Mucosa of descending colon (tissue), 3 donors: ENCODE measurements around the gene CNTN2. TPM values are rescaled to one million over a fixed set of nuclear protein-coding genes. Genes with fewer than 3 reads are reported as not detected.

ENCODE experiments used
- ATAC-seq: fragments of 200-7000 bp; cut with Tn5 transposase; one replicate; pipeline ENCODE4 v1.9.1; 2020; ENCODE audit warnings: mild to moderate bottlenecking, moderate library complexity
- DNase-seq, 3 donors: peaks; one replicate each; pipeline ENCODE4 v3.0.0-alpha.2; 2020
- H3K36me3 ChIP-seq: fragments of 200-600 bp; one replicate; pipeline ENCODE4 v1.8.0; 2021; ENCODE audit warnings: low read depth, mild to moderate bottlenecking
- H3K4me1 ChIP-seq: fragments of 200-600 bp; one replicate; pipeline ENCODE4 v1.8.0; 2021; ENCODE audit warnings: low read depth, mild to moderate bottlenecking
- H3K4me3 ChIP-seq: fragments of 200-600 bp; one replicate; pipeline ENCODE4 v1.8.0; 2021; ENCODE audit warnings: mild to moderate bottlenecking
- H3K9me3 ChIP-seq: fragments of 200-600 bp; one replicate; pipeline ENCODE4 v1.8.0; 2021; ENCODE audit warnings: mild to moderate bottlenecking
- intact Hi-C, 2 donors: fragments of 100-400 bp; cut with DNase I in 1 of 2; cut with micrococcal nuclease in 1 of 2; formaldehyde crosslinking; loops; one replicate each; pipeline versions ENCODE4 v1.11.0 to v1.11.1; 2022; cut with DNase I, micrococcal nuclease
- total RNA-seq, 3 donors: library from RNA; stranded (reverse); fragmentation: NEBNext Ultra II Directional in 2 of 3; extraction: Animal tissue kit (Norgen Biotek cat#: 25700) in 2 of 3; gene quantifications; one replicate each; pipeline versions ENCODE4 v1.2.1 to v1.2.4, GENCODE V29; 2021 to 2023
- TF ChIP-seq, protein P1 (sequence below): fragments of 200-600 bp; IDR thresholded peaks from one replicate; pipeline ENCODE4 v1.8.0; 2022; ENCODE audit warnings: antibody characterized with exemption, mild to moderate bottlenecking
- donor health status: DM: no; HTN: no; CAD: no; lungs with moderate emphysema.
- donor health status: DM: no; HTN: no; CAD: no.
- donor health status: DM: no; HTN: yes; CAD: no.

Gene CNTN2
- total RNA-seq, 3 donors from 2014 or later: 0.43 to 6.8 (median 0.51) TPM

DNA sequence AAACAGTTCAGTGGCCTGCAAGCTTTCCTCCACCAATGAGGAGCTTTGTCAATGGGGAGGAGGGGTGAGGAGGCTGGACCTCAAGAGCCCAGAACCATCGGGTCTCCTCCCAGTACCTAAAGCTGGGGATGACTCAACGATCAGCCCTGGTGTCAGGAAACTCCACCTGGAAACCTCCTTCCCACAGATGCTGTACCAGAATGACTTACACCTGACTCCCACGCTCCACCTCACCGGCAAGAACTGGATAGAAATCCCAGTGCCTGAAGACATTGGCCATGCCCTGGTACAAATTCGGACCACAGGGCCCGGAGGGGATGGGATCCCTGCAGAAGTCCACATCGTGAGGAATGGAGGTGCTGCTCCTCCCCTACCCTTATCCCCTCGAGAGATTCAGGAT, 29.9 kb downstream of the CNTN2 start:
- DNase-seq (no peak), ATAC-seq (no peak)
- intact Hi-C loops: no loop called here
- no peak overlapping the region for H3K4me3 ChIP-seq
- H3K36me3 ChIP-seq: no peaks in the 10 kb centered on the region
- TF ChIP-seq, protein P1, sequence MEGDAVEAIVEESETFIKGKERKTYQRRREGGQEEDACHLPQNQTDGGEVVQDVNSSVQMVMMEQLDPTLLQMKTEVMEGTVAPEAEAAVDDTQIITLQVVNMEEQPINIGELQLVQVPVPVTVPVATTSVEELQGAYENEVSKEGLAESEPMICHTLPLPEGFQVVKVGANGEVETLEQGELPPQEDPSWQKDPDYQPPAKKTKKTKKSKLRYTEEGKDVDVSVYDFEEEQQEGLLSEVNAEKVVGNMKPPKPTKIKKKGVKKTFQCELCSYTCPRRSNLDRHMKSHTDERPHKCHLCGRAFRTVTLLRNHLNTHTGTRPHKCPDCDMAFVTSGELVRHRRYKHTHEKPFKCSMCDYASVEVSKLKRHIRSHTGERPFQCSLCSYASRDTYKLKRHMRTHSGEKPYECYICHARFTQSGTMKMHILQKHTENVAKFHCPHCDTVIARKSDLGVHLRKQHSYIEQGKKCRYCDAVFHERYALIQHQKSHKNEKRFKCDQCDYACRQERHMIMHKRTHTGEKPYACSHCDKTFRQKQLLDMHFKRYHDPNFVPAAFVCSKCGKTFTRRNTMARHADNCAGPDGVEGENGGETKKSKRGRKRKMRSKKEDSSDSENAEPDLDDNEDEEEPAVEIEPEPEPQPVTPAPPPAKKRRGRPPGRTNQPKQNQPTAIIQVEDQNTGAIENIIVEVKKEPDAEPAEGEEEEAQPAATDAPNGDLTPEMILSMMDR: no peak
- no peaks in the 10 kb centered on the region for H3K9me3 ChIP-seq
- H3K4me1 ChIP-seq: no peaks in the 10 kb centered on the region

DNA sequence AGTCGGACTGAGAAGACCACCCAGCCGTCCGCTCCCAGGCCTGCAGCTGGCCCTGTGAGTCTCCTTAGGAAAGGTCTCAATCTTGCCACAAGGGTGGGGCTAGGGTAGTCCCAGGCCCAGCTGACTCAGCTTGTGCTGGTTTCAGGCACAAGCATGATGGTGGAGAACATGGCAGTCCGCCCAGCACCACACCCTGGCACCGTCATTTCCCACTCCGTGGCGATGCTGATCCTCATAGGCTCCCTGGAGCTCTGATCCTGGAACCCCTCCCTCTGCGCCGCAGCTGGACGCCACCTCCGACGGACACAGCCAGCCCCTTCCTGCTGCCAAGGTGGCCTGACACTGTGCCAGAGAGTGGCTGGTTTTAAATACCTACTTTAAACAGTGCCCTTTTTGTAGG, 30.5 kb downstream of the CNTN2 start:
- Histone ChIP-seq H3K9me3 (no peaks in the 10 kb centered on the region), H3K4me3 (no peak overlapping the region), H3K36me3 (no peaks in the 10 kb centered on the region), H3K4me1 (no peaks in the 10 kb centered on the region)
- intact Hi-C loops: no loop called here
- ATAC-seq (no peak), DNase-seq (no peak)
- TF ChIP-seq, protein P1: no peak

DNA sequence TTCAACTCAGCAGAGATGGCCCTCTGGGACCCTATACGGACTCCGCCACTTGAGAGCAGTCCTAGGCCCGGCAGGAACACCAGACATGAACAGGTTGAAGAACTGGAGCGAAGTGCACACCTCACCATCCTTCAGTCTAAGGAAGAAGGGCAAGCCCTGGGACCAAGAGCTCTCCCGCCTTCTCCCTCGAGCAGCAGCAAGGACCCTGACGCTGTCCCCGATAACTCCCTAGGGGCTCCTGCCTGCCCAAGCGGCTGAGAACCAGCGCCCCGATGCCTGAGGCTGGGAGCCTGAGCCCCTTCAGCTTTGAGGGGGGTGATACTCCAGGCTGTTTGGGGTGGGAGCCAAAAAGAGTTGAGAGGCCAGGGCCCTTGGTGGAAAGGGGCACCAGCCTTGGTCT, 31.1 kb downstream of the CNTN2 start:
- TF ChIP-seq, protein P1: no peak
- intact Hi-C loops: no loop called here

DNA sequence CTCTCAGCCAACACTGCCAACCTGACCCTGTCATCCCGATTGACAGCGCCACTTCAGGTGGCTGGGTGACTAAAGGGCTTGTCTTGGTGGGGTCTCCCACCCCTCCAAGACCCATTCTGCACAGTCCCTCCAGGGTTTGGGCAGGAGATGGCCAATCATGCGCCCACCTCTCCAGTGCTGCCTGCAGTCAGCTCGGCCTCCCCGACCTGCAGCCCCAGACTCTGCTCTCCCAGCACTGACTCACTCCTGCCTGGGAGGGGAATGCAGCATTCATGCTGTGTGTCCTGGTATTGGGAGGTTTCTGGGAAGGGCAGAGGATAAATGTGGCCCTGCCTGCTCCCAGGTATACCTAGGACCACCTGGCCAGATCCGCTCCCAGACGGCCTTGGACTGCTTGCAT, 31.5 kb downstream of the CNTN2 start:
- H3K36me3 ChIP-seq: no peaks in the 10 kb centered on the region
- H3K4me3 ChIP-seq: no peak overlapping the region
- ATAC-seq (no peak), DNase-seq (no peak)
- TF ChIP-seq, protein P1: no peak
- no peaks in the 10 kb centered on the region for H3K9me3 ChIP-seq
- H3K4me1 ChIP-seq: no peaks in the 10 kb centered on the region
- intact Hi-C loops: no loop called here

More for the DNA sequence above, 31.1 kb downstream of the CNTN2 start:
- Histone ChIP-seq H3K36me3 (no peaks in the 10 kb centered on the region), H3K9me3 (no peaks in the 10 kb centered on the region), H3K4me3 (no peak overlapping the region), H3K4me1 (no peaks in the 10 kb centered on the region)
- no peak for ATAC-seq
- DNase-seq: no peak

DNA sequence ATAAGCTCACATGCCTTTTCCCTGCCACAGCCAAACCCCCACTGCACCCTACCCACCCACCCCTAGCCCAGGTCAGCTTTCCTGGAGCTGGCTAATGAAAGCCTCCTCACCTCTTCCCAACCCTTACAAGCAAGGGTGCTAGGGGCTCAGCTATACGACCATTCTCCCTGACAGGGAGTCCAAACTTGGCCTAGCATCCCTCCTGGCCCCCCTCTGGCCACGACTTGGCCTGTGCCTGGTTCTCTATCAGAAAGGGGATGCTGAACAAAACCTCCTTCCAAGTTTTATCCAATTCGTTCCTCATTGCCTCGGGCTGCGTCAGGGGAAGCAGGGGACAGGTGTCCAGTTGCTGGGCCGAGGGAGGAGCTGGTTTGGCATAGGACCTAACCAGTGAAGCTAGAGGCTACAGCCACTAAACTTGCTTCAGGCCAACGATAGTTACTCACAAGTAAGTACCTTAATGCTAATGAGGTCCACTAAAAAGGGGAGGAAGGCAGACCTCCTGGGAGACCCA, 32.7 kb downstream of the CNTN2 start:
- TF ChIP-seq, protein P1: no peak
- intact Hi-C loops: no loop called here
- DNase-seq (no peak), ATAC-seq (no peak)
- H3K4me1 ChIP-seq: no peaks in the 10 kb centered on the region
- no peaks in the 10 kb centered on the region for H3K9me3 ChIP-seq
- no peaks in the 10 kb centered on the region for H3K36me3 ChIP-seq
- no peak overlapping the region for H3K4me3 ChIP-seq

DNA sequence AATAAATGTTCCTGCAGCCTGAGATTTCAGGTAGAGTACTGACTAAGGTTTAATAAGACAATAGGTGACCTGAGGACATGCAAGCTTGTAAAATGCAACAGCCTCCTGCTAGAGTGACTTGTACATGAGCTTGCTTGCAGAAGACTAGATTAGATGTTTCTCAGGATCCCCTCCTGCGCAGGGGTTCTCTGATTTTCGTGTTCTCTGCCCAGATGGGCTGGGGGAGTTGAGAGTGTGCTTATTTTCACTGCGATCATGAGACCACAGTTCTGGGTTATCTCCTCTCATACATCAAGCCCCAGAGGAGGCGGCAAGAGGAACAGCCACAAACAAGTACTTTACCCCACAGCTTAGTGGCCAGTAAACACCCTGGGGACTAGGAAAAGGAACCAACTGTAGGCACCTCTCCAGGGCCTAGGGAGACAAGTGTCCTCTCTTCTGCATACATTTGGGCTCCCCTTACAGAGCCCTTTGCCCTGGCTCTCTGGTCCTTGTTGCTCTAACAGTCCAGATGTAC, 33.3 kb downstream of the CNTN2 start:
- Histone ChIP-seq H3K4me1 (no peaks in the 10 kb centered on the region), H3K9me3 (no peaks in the 10 kb centered on the region), H3K4me3 (no peak overlapping the region), H3K36me3 (no peaks in the 10 kb centered on the region)
- ATAC-seq: no peak
- intact Hi-C loops: no loop called here
- no peak for DNase-seq
- TF ChIP-seq, protein P1: no peak
